GM23338 (cell line): Measurements from ENCODE around the gene CKB. TPM values are rescaled to one million over a fixed set of nuclear protein-coding genes. Genes with fewer than 3 reads are reported as not detected.

Experiments
- ATAC-seq: fragments of 200-7000 bp; cut with Tn5 transposase; 3 replicates; pipeline ENCODE4 v1.9.1; 2020
- DNase-seq: peaks from one replicate; pipeline ENCODE4 v3.0.0-alpha.2; 2015; ENCODE audit warnings: low spot score
- H2AFZ ChIP-seq: fragments of 200-600 bp; sonication (generic); 2 replicates; pipeline ENCODE4 v1.8.0; 2016; ENCODE audit warnings: antibody characterized with exemption, mild to moderate bottlenecking, moderate library complexity
- H3F3A ChIP-seq: fragments of 200-600 bp; sonication (generic); replicated peaks from 2 replicates; pipeline ENCODE4 v1.8.0; 2017; ENCODE audit warnings: antibody characterized with exemption, mixed run types, low read depth
- H3K27ac ChIP-seq: fragments of 200-600 bp; sonication (generic); 2 replicates; pipeline ENCODE4 v1.6.1; 2016; ENCODE audit warnings: low read depth
- H3K27me3 ChIP-seq: fragments of 200-600 bp; sonication (generic); 2 replicates; pipeline ENCODE4 v1.8.0; 2016; ENCODE audit warnings: mild to moderate bottlenecking, mixed run types, moderate library complexity; ENCODE audit not compliant: insufficient read depth
- H3K36me3 ChIP-seq: fragments of 200-600 bp; sonication (generic); 2 replicates; pipeline ENCODE4 v1.8.0; 2016; ENCODE audit warnings: mild to moderate bottlenecking; ENCODE audit not compliant: insufficient read depth
- H3K4me1 ChIP-seq: fragments of 200-600 bp; sonication (generic); 2 replicates; pipeline ENCODE4 v1.8.0; 2016; ENCODE audit warnings: mild to moderate bottlenecking, moderate library complexity; ENCODE audit not compliant: insufficient read depth
- H3K4me2 ChIP-seq: fragments of 200-600 bp; sonication (generic); 2 replicates; pipeline ENCODE4 v1.7.1; 2017; ENCODE audit warnings: mixed run types
- H3K4me3 ChIP-seq: fragments of 200-600 bp; sonication (generic); 2 replicates; pipeline ENCODE4 v1.6.1; 2016; ENCODE audit warnings: mixed run types
- H3K79me2 ChIP-seq: fragments of 200-600 bp; sonication (generic); replicated peaks from 2 replicates; pipeline ENCODE4 v1.8.0; 2017; ENCODE audit warnings: mild to moderate bottlenecking; ENCODE audit not compliant: insufficient read depth
- H3K9me2 ChIP-seq: fragments of 200-600 bp; sonication (generic); 2 replicates; pipeline ENCODE4 v1.8.0; 2017; ENCODE audit not compliant: insufficient read depth
- H4K20me1 ChIP-seq: fragments of 200-600 bp; sonication (generic); replicated peaks from 2 replicates; pipeline ENCODE4 v1.8.0; 2017; ENCODE audit warnings: mild to moderate bottlenecking; ENCODE audit not compliant: insufficient read depth
- H3K27ac Mint-ChIP-seq: 2 replicates; pipeline ENCODE4 v1.8.0; 2020; ENCODE audit warnings: inconsistent platforms, mild to moderate bottlenecking, moderate library complexity, mixed read lengths
- H3K27me3 Mint-ChIP-seq: 3 replicates; pipeline ENCODE4 v1.8.0; 2022; ENCODE audit warnings: low read depth, mild to moderate bottlenecking, moderate library complexity, mixed read lengths, inconsistent platforms; ENCODE audit not compliant: insufficient read depth, poor library complexity
- H3K36me3 Mint-ChIP-seq: 3 replicates; pipeline ENCODE4 v1.8.0; 2021; ENCODE audit warnings: low read depth, mild to moderate bottlenecking, inconsistent platforms, moderate library complexity, mixed read lengths
- H3K4me1 Mint-ChIP-seq: 3 replicates; pipeline ENCODE4 v1.8.0; 2020; ENCODE audit warnings: mild to moderate bottlenecking, inconsistent platforms, mixed read lengths
- H3K4me3 Mint-ChIP-seq: 3 replicates; pipeline ENCODE4 v1.8.0; 2021; ENCODE audit warnings: moderate library complexity, mild to moderate bottlenecking, inconsistent platforms, mixed read lengths
- H3K9me3 Mint-ChIP-seq: 3 replicates; pipeline ENCODE4 v1.8.0; 2020; ENCODE audit warnings: moderate library complexity, mild to moderate bottlenecking, inconsistent platforms, mixed read lengths
- CREB1 ChIP-seq: fragments of 250-450 bp; sonication (Bioruptor Pico); IDR thresholded peaks from 2 replicates; pipeline ENCODE4 v1.5.0; 2020; ENCODE audit warnings: low read depth, mild to moderate bottlenecking, moderate library complexity
- CTCF ChIP-seq, 2 experiments: fragments of 200-600 bp in 1 of 2; sonication (generic) in 1 of 2; conservative IDR thresholded peaks; 2 replicates each; pipeline versions ENCODE4 v1.5.1 to v1.6.1; 2016 to 2017; ENCODE audit warnings: antibody characterized with exemption in 2 of 2, low read depth in 2 of 2, mild to moderate bottlenecking in 2 of 2, moderate library complexity in 1 of 2
- NANOG ChIP-seq: IDR thresholded peaks from 2 replicates; pipeline ENCODE4 v1.6.1; 2016; ENCODE audit warnings: antibody characterized with exemption, borderline replicate concordance
- POLR2AphosphoS5 ChIP-seq: IDR thresholded peaks from 2 replicates; pipeline ENCODE4 v1.6.1; 2016; ENCODE audit warnings: antibody characterized with exemption, low read depth
- STAT1 ChIP-seq: IDR thresholded peaks from one replicate; pipeline ENCODE4 v1.6.1; 2016; ENCODE audit warnings: antibody characterized with exemption; ENCODE audit not compliant: unreplicated experiment
- ZNF114 ChIP-seq: fragments of 250-450 bp; sonication (Bioruptor Pico); IDR thresholded peaks from 2 replicates; pipeline ENCODE4 v1.5.0; 2020; ENCODE audit warnings: mild to moderate bottlenecking, moderate library complexity
- polyA plus RNA-seq: library from polyadenylated mRNA; unstranded; fragments of >200 nt; fragmentation: Nextera tagmentation; extraction: Ambion mirVana; gene quantifications from 2 replicates; pipeline ENCODE4 v1.2.1, GENCODE V29; 2016
- total RNA-seq: library from RNA; depleted of rRNA; stranded (reverse); fragments of >200 nt; shearing (Covaris generic); gene quantifications from 2 replicates; pipeline ENCODE4 v1.2.3, GENCODE V29; 2014
- TF ChIP-seq, protein P1 (sequence below): fragments of 250-450 bp; sonication (Bioruptor Pico); IDR thresholded peaks from 2 replicates; pipeline ENCODE4 v1.5.0; 2020; ENCODE audit warnings: mild to moderate bottlenecking, moderate library complexity

CKB gene
- total and polyA plus RNA-seq, 2 experiments from 2014 or later, result 604 to 852 TPM

GRCh38 chr14:103510724-103511693 lies 11.6 kb downstream of the CKB start:
- ATAC-seq (peak; percentile 37), DNase-seq (peak; percentile 57)
- Histone ChIP-seq H3K79me2 (no peaks in the 10 kb centered on the region), H2AFZ (no peak overlapping the region), H3F3A (peaks cover 17% of the 10 kb centered on the region; the same call in 1 of the 2 replicates), H3K27me3 (no peaks in the 10 kb centered on the region), H3K9me2 (no peaks in the 10 kb centered on the region), H3K4me2 (no peak overlapping the region), H4K20me1 (no peaks in the 10 kb centered on the region; the same call in 1 of the 2 replicates), H3K36me3 (no peaks in the 10 kb centered on the region), H3K27ac (no peak overlapping the region), H3K4me1 (no peaks in the 10 kb centered on the region), H3K4me3 (no peak overlapping the region)
- TF ChIP-seq CTCF (conservative IDR thresholded peaks at IDR 0.05; ENCODE audit: low read depth in 2 of 2) (peak; percentile 35 to 67; a peak in 3 of 4 replicates), NANOG (no peak)
- Mint-ChIP-seq H3K4me1 (no peaks in the 10 kb centered on the region; the same call in 2 of the 3 replicates), H3K27me3 (peaks cover 30% of the 10 kb centered on the region), H3K9me3 (no peaks in the 10 kb centered on the region), H3K27ac (no peak overlapping the region), H3K36me3 (peaks cover 24% of the 10 kb centered on the region), H3K4me3 (no peak overlapping the region)

GRCh38 chr14:103509864-103510723 lies 12.5 kb downstream of the CKB start:
- Mint-ChIP-seq H3K36me3 (peaks cover 29% of the 10 kb centered on the region), H3K9me3 (no peaks in the 10 kb centered on the region), H3K4me1 (no peaks in the 10 kb centered on the region; the same call in 2 of the 3 replicates), H3K27me3 (peaks cover 25% of the 10 kb centered on the region), H3K27ac (no peak overlapping the region), H3K4me3 (no peak overlapping the region; the same call in 2 of the 3 replicates)
- Histone ChIP-seq H3K4me1 (no peaks in the 10 kb centered on the region), H3K79me2 (no peaks in the 10 kb centered on the region), H3K4me3 (no peak overlapping the region), H3F3A (peaks cover 13% of the 10 kb centered on the region; the same call in 1 of the 2 replicates), H2AFZ (no peak overlapping the region), H3K9me2 (no peaks in the 10 kb centered on the region), H4K20me1 (no peaks in the 10 kb centered on the region; the same call in 1 of the 2 replicates), H3K27ac (no peak overlapping the region), H3K27me3 (no peaks in the 10 kb centered on the region), H3K36me3 (no peaks in the 10 kb centered on the region; the same call in 1 of the 2 replicates), H3K4me2 (no peak overlapping the region)
- TF ChIP-seq, protein P1, sequence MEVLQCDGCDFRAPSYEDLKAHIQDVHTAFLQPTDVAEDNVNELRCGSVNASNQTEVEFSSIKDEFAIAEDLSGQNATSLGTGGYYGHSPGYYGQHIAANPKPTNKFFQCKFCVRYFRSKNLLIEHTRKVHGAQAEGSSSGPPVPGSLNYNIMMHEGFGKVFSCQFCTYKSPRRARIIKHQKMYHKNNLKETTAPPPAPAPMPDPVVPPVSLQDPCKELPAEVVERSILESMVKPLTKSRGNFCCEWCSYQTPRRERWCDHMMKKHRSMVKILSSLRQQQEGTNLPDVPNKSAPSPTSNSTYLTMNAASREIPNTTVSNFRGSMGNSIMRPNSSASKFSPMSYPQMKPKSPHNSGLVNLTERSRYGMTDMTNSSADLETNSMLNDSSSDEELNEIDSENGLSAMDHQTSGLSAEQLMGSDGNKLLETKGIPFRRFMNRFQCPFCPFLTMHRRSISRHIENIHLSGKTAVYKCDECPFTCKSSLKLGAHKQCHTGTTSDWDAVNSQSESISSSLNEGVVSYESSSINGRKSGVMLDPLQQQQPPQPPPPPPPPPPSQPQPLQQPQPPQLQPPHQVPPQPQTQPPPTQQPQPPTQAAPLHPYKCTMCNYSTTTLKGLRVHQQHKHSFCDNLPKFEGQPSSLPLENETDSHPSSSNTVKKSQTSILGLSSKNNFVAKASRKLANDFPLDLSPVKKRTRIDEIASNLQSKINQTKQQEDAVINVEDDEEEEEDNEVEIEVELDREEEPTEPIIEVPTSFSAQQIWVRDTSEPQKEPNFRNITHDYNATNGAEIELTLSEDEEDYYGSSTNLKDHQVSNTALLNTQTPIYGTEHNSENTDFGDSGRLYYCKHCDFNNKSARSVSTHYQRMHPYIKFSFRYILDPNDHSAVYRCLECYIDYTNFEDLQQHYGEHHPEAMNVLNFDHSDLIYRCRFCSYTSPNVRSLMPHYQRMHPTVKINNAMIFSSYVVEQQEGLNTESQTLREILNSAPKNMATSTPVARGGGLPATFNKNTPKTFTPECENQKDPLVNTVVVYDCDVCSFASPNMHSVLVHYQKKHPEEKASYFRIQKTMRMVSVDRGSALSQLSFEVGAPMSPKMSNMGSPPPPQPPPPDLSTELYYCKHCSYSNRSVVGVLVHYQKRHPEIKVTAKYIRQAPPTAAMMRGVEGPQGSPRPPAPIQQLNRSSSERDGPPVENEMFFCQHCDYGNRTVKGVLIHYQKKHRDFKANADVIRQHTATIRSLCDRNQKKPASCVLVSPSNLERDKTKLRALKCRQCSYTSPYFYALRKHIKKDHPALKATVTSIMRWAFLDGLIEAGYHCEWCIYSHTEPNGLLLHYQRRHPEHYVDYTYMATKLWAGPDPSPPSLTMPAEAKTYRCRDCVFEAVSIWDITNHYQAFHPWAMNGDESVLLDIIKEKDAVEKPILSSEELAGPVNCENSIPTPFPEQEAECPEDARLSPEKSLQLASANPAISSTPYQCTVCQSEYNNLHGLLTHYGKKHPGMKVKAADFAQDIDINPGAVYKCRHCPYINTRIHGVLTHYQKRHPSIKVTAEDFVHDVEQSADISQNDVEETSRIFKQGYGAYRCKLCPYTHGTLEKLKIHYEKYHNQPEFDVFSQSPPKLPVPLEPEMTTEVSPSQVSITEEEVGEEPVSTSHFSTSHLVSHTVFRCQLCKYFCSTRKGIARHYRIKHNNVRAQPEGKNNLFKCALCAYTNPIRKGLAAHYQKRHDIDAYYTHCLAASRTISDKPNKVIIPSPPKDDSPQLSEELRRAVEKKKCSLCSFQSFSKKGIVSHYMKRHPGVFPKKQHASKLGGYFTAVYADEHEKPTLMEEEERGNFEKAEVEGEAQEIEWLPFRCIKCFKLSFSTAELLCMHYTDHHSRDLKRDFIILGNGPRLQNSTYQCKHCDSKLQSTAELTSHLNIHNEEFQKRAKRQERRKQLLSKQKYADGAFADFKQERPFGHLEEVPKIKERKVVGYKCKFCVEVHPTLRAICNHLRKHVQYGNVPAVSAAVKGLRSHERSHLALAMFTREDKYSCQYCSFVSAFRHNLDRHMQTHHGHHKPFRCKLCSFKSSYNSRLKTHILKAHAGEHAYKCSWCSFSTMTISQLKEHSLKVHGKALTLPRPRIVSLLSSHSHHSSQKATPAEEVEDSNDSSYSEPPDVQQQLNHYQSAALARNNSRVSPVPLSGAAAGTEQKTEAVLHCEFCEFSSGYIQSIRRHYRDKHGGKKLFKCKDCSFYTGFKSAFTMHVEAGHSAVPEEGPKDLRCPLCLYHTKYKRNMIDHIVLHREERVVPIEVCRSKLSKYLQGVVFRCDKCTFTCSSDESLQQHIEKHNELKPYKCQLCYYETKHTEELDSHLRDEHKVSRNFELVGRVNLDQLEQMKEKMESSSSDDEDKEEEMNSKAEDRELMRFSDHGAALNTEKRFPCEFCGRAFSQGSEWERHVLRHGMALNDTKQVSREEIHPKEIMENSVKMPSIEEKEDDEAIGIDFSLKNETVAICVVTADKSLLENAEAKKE (CRISPR knock-in tag), result no peak
- TF ChIP-seq CTCF (conservative IDR thresholded peaks at IDR 0.05; ENCODE audit: low read depth in 2 of 2), result no peak
- no peak for TF ChIP-seq CREB1 (CRISPR knock-in tag)
- TF ChIP-seq ZNF114 (CRISPR knock-in tag), result no peak
- TF ChIP-seq STAT1, result no peak
- TF ChIP-seq POLR2AphosphoS5, result no peak
- DNase-seq, result no peak
- no peak for ATAC-seq
